ENCODE measurements around the gene AIP.

Gene AIP

GRCh38 chr11:67482827-67483798 lies at the start of gene AIP:
AIP (plus strand) TSS chr11:67483026; CDS start chr11:67483159, 133 bp downstream.
- DNase-seq, result peak; percentile 97

DNA sequence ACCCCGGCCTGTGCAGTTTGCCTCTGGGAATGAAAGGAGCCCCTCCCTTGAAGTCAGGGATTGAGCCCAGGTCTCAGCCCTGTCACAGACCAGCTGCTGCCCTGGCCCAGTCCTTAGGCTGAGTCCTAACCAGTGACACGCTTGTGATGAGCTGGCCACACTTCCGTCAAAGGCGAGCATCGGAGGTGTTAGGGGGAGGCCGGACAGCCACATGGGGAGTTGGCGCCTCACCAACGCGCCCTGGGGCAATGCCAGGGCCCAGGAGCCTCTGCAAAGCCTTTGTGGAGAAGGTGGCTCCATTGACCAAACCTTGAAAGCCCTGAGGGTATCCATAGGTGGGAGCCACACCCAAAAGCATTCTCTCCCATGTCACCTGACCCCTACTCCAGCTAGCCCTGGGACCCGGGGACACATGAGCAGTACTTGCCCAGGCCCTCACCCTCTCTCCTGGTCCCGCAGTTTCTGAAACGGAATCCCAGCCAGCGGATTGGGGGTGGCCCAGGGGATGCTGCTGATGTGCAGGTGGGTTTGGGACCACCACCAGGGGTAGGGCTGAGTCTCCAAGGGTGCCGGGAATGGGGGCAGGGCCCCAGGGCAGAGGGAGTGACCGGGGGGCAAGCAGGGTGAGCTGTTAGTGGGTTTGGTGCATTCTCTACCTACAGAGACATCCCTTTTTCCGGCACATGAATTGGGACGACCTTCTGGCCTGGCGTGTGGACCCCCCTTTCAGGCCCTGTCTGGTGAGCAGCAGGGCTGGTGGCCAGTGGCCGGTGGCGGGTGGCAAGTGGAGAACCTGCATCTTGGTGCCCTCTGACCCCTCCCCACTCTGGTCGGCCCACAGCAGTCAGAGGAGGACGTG lies 49.1 kb upstream of the AIP start:
- DNase-seq, result no peak

DNA sequence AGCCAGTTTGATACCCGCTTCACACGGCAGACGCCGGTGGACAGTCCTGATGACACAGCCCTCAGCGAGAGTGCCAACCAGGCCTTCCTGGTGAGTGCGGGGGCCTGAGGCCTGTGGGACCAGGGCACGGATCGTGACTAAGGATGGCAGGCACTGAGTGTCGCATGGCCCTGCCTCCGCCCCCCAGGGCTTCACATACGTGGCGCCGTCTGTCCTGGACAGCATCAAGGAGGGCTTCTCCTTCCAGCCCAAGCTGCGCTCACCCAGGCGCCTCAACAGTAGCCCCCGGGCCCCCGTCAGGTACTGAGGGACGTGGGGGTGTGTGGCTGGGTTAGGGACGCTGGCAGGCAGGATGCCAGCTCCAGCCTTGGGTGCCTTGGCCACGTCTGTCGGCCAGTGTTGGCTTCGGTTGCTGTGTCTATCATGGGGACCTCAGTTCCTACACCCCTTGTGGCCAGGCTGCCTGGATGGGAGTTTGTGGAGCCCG lies 48.4 kb upstream of the AIP start:
- DNase-seq, result no peak

DNA sequence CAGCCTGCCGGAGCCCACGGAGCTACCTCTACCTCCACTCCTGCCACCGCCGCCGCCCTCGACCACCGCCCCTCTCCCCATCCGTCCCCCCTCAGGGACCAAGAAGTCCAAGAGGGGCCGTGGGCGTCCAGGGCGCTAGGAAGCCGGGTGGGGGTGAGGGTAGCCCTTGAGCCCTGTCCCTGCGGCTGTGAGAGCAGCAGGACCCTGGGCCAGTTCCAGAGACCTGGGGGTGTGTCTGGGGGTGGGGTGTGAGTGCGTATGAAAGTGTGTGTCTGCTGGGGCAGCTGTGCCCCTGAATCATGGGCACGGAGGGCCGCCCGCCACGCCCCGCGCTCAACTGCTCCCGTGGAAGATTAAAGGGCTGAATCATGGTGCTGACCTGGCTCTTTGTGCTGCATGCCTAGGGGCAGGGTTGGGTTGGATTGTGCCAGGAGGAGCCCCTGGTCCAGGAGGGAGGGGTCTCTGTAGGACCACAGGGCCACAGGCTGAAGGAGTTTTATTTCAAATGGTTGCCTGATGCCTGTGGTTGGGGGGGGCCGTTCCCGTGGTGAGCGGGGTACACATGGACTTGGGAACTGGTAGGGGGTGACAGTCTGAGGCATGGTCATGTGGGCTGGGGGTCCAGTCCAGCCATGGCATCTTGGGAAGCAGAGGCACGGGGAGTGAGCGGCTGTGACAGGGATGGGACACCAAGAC lies 47.6 kb upstream of the AIP start:
- no peak for DNase-seq

DNA sequence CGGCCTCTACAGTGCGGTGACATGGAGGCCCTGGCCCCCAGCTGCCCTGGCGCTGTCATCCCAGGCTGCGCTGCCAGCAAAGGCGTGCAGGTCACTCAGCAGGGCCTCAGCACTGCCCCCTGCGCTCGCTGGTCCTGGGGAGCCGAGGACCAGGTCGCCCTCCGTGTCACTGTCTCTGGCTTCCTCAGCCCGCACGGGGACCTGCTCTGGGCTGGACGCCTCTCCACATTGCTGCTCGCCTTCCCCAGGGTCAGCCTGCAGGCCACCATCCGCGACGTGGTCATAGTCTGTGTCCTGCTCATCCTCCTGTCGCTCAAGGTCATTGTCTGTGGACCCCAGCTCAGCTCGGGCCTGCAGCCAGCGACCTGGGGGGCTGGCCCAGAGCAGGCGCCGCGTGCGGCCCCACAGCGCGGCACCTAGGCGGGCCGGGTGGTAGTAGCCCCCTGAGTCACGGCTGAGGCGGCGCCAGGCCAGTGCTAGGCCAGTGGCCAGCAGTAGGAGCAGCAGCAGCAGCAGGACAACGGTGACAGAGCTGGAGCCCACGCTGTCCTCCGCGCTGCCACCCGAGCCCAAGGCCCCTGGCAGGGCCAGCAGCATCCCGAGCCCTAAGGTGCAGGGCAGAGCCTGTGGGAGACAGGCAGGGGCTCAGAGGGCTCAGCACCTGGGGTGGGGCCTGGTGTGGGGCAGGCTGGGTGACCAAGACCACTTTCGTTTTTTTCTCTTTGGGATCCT lies 46.9 kb upstream of the AIP start:
- DNase-seq, result no peak

DNA sequence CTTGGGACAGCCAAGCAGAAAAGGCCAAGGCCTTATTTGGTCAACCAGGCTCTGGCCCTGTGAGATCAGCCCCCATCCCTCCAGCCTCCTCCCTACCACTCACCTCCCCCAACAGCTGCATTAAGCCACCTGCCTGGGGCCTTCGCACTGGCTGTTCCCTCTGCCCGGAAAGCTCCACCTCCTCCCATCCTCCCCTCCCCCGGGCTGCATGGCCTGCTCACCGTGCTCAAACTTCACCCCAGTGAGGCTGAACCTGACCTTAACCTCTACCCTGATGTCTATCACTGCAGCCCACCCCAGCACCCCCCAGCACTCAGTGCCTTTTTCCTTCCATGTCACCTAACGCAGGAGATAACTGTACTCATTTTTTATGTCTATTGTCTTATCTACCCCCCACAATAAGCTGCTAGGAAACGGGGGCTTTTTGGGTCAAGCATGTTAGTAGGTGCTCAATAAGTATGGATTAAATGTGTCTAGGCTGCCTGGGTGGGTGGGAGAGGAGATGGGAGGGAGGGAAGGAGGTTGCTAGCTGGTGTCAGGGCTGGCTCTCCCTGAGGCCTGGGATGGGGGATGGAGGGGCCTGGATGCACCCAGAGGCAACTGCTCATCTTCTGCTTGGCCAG lies 46.3 kb upstream of the AIP start:
- DNase-seq, result peak; percentile 60

DNA sequence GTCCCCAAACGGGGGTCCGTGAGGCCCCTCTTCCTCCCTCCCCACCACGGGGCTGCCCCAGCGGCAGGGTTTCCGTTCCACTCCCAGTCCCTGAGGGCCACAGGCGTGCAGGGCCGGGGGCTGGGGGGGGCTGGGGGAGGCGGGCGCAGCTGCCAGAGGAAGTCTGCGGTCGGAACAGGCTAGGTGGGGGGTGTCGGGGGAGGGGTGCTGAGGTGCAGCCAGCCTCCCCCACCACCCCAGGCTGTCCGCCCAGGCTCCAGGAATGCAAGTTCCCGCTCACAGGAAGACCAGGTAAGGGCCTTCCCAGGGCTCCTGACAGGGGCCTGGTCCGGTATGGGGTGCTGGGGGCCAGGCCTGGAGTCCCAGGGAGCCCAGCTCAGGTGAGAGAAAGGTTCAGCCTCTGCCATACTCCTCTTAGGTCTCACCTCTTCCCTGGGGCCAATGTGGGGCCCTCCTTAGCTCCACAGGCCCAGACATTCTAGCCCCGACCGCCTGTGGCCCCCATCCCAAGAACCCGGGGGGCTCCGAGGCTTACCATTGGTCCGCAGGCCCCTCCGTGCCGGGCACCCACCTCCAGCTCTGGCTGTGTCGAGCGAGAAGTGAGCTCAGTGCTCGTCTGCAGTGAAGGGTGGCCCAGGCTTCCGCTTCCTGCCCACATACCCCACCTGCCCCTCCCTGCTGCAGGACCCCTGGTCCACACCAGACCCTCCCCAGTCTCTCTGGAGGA lies 45.6 kb upstream of the AIP start, which contains the start of gene PTPRCAP:
Gene PTPRCAP (minus strand): TSS at position 601 of the 727 bp plus-strand sequence. CDS start 63 bp downstream, at position 538.
- DNase-seq, result peak; percentile 77

- DNase-seq, result no peak
These were observed 45.0 kb upstream of the AIP start for GRCh38 chr11:67437809-67438157.

GRCh38 chr11:67438158-67438902 lies 44.5 kb upstream of the AIP start:
- peak; percentile 78 for DNase-seq

DNA sequence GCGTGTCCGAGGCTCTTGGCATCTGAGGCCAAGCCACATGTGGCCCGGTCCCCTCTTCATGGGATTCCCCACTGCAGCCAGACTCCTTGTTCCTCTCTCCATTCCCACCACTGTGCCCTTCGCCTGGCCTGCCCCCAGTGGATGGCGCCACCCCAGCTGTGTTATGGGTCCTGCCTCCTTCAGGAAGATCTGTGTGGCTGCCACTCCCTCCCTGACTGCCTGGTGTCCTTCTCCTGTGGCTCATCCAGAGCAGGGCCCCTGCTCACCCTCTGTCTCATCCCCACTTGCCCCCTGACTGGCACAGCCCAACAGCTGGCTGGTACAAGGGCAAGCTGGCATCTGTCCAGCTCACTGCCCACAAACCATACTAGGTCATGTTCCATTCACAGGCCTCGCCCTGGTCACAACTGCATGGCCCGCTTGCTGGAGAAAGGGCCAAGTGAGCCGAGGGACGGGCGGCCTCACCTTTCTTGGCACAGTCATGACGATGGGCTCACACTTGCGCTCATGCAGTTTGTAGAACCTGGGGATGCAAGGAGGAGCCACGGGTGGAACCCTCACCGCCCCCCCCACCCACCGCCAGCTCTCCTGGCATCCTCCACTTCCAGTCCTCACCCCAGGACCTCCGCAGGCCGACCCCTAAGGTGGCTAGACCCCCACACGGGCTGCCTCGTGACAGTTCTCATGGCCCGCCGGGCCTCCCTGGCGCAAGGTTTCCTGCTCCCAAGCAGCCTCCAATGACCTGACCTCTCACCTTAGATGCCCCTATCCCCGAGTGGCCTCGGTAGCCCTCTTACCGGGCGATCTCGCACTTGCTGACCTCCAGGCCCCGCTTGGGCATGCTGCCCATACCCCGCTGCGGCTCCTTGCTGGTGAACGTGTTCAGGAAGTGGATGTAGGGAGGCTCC lies 43.3 kb upstream of the AIP start:
- no peak for DNase-seq

- no peak for DNase-seq
These were observed 42.4 kb upstream of the AIP start for GRCh38 chr11:67440229-67441097.

DNA sequence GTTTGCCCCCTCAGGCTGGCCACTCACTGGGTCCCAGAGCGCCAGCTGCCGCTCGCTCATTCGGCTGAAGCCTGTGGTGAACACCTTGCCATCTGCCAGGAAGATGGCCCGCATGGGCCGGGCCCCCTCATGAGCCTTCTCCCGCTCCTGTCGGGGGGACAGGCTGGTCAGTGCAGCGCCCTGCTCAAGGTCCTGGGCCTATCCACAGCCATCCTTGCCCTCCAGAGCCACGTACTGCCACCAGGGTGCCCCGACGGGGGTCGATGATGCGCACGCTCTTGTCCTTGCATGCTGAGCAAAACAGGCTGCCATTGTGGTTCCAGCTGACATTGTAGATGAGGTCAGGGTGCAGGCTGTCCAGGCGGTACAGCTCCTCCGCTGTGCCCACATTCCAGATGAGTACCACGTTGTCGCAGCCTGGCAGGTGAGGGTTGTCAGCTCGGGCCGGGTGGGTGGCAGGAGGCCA lies 41.7 kb upstream of the AIP start:
- no peak for DNase-seq

DNA sequence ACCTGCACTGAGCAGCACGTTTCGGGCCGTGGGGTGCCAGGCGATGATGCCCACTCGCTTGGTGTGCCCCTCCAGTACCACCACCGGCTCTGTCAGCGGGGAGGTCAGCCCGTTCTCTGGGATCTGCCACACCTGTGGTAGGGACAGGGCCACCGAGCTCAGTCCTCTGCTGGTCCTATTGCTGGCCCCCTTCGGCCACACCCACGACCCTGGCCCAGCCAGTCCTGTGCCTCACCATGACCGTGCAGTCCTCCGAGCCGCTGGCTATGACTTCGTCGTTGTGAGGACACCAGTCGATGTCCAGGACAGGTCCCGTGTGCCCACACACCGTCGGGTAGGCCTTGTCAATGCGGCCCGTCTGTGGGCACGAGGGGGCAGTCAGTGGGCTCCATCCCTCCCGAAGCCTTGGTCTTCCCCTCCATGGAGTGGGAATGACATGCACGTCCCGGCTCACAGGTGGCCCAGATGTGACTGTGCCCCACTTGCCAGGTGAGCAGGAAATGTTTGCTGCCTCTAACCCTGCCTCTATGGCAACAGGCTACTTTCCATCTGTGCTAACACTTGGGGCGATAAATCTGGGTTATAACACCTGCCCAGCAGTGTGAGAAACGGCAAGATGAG lies 41.0 kb upstream of the AIP start:
- no peak for DNase-seq

- DNase-seq, result no peak
These were observed 40.1 kb upstream of the AIP start for GRCh38 chr11:67442504-67443404.

- DNase-seq, result no peak
These were observed 37.3 kb upstream of the AIP start for GRCh38 chr11:67445515-67445914.

DNA sequence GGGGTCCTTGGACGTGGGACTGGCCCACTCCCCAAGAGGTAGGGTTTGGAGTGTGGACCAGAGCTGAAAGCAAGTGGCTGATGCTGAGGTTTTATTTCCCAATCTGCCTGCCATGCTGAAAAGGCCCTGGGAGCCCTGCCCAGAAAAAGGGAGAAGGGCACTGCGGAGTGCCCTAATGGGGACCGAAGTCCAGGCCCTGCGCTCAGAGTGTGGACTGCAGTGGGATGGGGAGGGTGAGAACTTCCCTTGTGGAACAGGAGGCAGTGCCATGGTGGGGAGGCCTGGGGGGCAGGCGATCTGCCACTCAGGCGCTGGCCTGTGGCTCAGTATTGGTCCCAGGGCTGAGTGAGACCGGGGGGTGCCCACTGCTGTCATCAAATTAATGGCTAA lies 34.6 kb upstream of the AIP start:
- no peak for DNase-seq

Data from activated CD4-positive, alpha-beta T cell treated with anti-CD3 and anti-CD28 coated beads, Interleukin-2, amount 50 U/mL, for 1 hour (primary cell).